Activated gamma-delta T cell treated with anti-CD3 and anti-CD28 coated beads, Interleukin-2, amount 50 U/mL, for 16 hours (primary cell): Measurements from ENCODE around the gene DNAJC8.

Experiments
- DNase-seq: peaks from one replicate; pipeline ENCODE4 v3.0.0-alpha.2; 2020; ENCODE audit warnings: low read depth

DNAJC8 gene

GRCh38 chr1:28232558-28233263 lies at the start of gene DNAJC8:
Gene DNAJC8 (minus strand): TSS chr1:28233029. CDS start chr1:28232998, 31 bp downstream.
- DNase-seq, result peak; percentile 93

DNA sequence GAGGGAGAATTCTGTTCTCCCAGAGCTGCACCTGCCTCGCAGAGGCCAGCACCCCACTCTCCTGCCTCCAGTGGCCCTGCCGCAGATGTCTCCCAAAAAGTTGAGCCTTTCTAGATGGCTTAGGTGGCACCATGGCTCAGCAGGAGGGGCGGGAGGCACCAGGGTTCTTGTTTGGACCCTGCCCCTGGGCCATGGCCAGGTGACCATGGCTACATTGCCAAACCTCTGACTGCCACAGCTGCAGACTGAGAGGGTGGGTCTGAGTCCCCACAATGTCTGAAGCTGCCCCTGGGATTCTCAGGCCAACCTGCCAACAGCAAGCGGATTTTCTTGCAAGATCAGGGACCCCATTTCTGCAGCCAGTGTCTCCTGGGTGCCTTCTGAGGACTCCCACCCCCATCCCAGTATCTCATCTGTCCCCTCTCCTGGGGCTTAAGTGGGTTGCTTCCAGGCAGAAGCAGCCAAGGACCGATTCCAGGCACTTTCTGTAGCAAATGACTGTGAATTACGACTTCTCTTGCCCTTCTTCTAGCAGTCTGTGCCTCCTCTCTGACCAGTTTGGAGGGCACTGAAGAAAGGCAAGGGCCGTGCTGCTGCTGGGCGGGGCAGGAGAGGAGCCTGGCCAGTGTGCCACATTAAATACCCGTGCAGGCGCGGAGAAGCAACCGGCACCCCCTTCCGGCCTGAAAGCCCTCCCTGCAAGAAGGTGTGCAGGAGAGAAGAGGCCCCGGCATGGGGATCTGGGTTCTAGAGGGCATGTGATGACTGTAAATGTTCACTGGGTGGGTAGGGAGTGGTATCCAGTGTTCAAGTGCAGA lies 49.0 kb upstream of the DNAJC8 start:
- no peak for DNase-seq

DNA sequence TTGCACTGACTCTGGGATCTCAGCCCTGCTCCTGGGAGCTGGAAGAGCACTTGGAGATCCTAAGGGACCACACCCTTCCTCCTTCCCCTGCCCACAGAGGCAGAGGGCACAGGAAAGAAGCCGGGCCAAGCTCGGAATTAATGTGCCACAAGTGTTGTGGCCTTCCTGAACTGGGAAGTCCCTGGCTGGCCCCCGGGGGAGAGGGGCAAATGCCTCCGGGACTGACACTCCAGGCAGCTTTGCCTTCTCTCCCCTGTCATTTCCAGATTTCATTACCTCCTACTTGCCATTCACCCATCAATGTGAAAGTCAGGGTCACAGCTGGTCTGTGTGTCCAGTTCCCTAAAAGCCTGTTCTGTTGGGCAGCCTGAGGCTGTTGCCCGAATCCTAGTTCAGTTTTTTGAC lies 48.1 kb upstream of the DNAJC8 start:
- DNase-seq, result no peak

- no peak for DNase-seq
These were observed 47.7 kb upstream of the DNAJC8 start for GRCh38 chr1:28280501-28280900.

- DNase-seq, result no peak
These were observed 46.9 kb upstream of the DNAJC8 start for GRCh38 chr1:28279721-28280120.

DNA sequence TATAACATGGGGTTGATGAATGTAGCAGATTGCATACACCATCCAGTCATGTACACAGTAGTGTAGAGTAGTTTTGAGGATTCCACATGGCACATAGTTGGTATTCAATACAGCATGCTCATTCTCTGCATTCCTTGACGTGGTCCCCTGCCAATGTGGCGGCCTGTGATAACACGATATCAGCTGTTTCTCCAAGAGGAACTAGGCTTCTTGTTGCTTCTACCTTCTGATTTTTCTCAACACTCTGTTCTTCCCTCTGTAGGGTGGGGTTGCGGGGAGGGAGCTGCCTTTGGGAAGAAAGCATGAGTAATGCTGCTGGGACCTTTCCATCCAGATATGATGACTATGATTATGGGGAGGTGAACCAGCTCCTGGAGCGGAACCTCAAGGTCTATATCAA lies 45.9 kb upstream of the DNAJC8 start:
- DNase-seq, result no peak

GRCh38 chr1:28273216-28273860 lies 40.5 kb upstream of the DNAJC8 start:
- no peak for DNase-seq

GRCh38 chr1:28272215-28272852 lies 39.5 kb upstream of the DNAJC8 start:
- DNase-seq, result no peak

DNA sequence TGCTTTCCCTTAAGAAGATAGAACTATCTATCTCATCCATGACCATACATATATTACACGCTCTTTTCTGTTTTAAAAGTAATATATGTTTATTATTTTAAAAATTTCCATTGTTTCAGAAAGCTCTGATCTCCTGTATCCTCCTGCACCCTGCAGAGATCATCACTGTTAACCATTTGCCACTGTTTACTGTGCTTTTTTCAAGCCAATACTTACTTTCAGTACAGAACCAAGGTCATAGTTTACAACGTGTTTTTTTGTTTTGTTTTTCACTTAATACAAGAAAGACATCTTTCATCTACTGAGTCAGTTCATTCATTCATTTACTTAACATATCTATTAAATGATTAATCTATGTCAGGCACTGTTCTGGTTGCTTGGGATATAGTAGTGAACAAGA lies 36.7 kb upstream of the DNAJC8 start:
- DNase-seq, result no peak

GRCh38 chr1:28267633-28268032 lies 34.8 kb upstream of the DNAJC8 start:
- DNase-seq, result no peak

GRCh38 chr1:28266920-28267322 lies 34.1 kb upstream of the DNAJC8 start:
- DNase-seq, result no peak

DNA sequence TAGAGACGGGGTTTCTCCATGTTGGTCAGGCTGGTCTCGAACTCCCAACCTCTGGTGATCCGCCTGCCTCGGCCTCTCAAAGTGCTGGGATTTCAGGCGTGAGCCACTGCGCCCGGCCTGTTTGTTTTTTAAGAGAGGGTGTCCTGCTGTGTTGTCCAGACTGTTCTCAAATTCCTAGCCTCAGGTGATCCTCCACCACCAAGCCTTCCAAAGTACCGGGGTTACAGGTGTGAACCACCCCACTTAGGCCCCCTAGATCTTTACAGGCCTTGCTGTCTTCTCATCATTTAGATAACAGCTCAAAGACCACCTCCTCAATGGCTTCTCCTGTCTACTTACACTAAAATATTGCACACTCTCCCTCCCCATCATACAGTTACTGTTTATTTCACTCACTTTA lies 32.7 kb upstream of the DNAJC8 start:
- no peak for DNase-seq

DNA sequence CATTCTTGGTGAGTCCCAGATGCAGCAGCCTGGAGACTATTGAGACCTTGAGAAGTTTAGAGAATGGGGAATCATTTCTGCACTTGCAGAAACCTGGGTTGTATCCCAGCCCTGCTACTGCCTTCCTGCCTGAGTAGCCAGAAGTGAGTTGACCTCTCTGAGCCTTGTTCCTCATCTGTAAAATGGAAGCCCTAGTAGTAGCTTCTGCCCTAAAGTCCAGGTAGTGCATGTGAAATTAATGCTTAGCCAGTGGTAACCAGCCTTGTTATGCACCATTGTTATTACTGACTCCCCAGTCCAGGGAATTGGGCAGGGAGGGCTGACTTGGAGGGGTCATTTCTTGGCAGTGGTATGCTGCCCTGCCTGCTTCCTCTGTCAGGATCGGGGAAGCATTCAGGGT lies 32.1 kb upstream of the DNAJC8 start:
- no peak for DNase-seq

- DNase-seq, result no peak
These were observed 28.0 kb upstream of the DNAJC8 start for GRCh38 chr1:28260803-28261174.

- peak; percentile 15 for DNase-seq
These were observed 27.3 kb upstream of the DNAJC8 start for GRCh38 chr1:28259934-28260802.

- DNase-seq, result peak; percentile 99
These were observed 26.6 kb upstream of the DNAJC8 start, which contains the start of gene SESN2 for GRCh38 chr1:28259252-28259933. Gene SESN2 (plus strand): TSS chr1:28259518. CDS start chr1:28259848, 330 bp downstream.

- no peak for DNase-seq
These were observed 25.9 kb upstream of the DNAJC8 start for GRCh38 chr1:28258628-28259251.

GRCh38 chr1:28257736-28258135 lies 24.9 kb upstream of the DNAJC8 start:
- DNase-seq, result no peak

DNA sequence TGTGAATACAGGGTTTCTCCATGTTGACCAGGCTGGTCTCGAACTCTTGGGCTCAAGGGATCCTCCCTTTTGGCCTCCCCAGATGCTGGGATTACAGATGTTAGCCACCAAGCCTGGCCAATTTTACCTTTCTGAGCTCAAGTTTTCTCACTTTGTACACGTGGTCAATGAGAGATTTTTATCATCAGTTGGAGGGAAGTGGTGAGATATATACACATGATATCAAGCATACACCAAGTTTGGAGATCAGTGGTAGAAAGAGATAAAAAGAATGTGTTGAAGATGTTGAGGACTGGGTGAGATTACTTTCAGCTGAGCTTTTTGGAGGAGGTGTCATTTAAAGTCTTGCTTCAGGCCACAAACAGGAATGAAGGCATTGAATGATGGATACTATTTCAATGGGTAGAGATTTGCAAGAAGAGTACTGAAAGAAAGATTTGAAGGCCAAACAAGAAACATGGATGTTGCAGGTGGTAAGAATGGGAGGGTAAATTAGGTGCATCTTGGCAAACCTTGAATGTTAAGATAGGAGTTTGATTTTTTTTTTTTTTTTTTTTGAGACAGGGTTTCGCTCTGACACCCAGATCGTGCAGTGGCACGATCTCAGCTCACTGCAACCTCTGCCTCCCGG lies 23.5 kb upstream of the DNAJC8 start:
- DNase-seq, result no peak

DNA sequence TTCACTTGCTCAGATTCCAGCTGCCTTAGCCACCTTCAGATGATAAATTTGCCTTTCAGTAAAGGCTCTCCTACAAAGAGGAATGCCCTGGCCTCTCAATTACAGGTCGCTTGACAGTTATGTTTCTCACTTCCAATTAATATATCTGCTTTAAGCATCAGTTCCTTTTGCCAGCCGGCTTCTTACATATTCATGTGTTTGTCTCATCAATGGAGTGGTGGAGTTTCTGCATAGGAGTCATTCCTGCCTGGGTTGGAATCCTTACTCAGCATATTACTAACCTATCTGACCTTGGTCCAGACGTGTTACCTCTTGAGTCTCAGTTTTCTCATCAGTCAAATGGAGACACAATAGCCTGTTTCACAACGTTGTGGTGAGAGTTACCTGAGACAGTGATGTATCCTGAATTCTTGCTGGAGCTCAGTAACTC lies 17.1 kb upstream of the DNAJC8 start:
- no peak for DNase-seq
